ENCODE measurements around the gene TMEM79.
"Not testable (repeated sequence)": the region's sequence is repeated elsewhere in the genome, so short reads cannot be mapped to it uniquely, and the experiment has no call there.

Gene TMEM79

DNA sequence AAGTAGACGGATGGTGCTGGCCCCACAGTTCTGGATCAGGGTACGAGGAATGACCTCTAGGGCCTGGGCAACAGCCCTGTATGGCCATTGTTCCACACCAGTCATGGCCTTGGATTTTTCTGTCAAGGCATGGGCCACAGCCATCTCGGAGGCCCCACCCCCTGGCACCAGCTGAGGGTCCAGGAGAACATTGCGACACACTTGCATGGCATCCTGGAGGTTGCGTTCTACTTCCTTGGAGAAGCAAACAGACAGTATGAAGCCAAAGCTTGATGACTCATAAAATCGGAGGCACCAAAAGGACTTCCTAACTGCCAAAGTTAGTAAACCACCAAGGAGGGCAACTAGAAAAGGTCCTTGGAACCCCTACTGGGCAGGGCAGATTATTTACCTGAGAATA, 26.8 kb downstream of the TMEM79 start:
- DNase-seq = no peak

GRCh38 chr1:156316909-156317308, 32.8 kb downstream of the TMEM79 start:
- no peak for DNase-seq

GRCh38 chr1:156319664-156320063, 35.5 kb downstream of the TMEM79 start:
- no peak for DNase-seq

DNA sequence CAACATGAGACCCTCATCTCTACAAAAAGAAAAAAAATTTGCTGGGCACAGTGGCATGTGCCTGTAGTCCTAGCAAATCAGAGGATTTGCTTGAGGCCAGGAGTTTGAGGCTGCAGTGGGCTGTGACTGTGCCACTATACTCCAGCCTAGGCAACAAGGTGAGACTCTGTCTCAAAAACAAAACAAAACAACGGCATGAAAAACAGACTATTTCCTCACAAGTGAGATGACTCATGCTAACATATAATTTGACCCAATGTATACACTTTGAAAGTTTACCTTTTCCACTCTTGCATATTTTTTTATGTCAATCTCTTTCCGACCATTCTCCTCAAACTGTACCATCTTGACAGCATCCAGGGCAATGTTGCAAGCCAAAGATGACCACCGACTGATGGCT, 36.4 kb downstream of the TMEM79 start:
- DNase-seq = no peak

DNA sequence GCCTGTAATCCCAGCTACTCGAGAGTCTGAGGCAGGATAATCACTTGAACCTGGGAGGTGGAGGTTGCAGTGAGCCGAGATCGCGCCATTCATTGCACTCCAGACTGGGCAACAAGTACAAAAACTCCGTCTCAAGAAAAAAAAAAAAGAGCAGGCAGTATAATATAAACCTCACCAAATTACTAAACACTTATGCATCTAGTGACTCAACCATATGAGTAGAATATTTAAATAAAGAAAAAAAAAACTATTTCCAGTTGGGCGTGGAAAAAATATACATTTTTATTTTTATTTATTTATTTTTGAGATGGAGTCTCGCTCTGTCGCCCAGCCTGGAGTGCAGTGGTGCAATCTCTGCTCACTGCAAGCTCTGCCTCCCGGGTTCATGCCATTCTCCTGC, 39.1 kb downstream of the TMEM79 start:
- not testable (repeated sequence) for DNase-seq

DNA sequence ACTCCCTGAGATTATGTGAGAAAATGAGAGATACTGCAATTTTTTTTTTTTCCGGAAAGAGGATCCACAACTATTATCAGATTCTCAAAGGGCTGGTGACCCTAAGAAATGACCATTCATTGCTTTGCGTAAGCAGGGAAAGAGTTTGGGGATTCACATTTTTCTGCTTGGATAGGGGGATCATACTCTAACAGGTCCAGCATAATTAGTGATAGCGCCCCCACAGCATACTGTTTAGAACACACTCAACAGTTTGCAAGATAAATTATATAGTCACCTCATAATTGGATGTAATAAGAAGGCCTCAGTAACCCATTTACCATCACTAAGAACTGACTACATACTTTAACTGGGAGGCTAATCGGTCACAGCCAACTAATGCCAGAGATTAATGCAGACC, 52.1 kb downstream of the TMEM79 start:
- DNase-seq = no peak

DNA sequence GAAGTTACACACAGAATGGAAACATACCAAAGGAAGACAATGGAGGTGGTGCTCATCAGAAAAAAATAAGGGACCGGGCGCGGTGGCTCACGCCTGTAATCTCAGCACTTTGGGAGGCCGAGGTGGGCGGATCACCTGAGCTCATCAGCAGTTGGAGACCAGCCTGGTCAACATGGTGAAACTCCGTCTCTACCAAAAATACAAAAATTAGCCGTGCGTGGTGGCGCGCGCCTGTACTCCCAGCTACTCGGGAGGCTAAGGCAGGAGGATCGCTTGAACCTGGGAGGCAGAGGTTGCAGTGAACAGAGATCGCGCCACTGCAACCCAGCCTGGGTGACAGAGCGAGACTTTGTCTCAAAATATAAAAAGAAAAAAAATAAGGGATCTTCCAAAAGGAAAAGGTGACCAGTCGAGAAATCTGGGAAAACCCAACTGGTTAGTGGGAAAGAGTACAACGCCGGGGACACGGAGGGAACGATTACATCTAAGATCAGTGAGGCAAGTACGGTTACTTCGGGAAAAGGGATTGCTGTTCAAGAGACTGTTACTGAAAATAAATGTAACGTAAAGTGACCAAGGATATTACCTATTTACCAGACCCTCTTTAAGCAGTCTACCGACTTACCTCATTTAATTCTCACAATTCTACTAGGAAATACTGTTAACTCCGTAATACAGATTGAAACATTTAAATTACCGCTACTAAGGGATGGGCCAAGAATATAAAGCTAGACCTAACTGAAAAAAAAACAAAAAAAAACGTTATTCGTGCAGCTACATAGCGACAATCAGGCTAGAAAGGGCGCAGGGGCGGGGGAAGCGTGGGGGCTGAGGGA, 53.1 kb downstream of the TMEM79 start:
- DNase-seq = no peak

GRCh38 chr1:156337888-156338179, 53.7 kb downstream of the TMEM79 start:
- DNase-seq = no peak

GRCh38 chr1:156338180-156338976, 54.3 kb downstream of the TMEM79 start, which contains the start of the genes CCT3 and TSACC:
Gene CCT3 (minus strand): TSS chr1:156338292. CDS start chr1:156338184, 108 bp downstream.
Gene TSACC (plus strand): TSS chr1:156338526. CDS start chr1:156339758, 1,232 bp downstream.
- DNase-seq = peak; percentile 98

Measured in NCI-H2029 treated with DMSO at 0.1 percent for 48 hours (cell line).